Spleen (tissue), 7 donors: Measurements from ENCODE around the gene MAP7D1.

Experiments used
- POLR2AphosphoS5 ChIP-seq, 3 donors: sonication (generic); formaldehyde crosslinking; IDR thresholded peaks; one replicate each; pipeline ENCODE4 v1.5.1; 2017; ENCODE audit warnings: antibody characterized with exemption in 3 of 3
- TF ChIP-seq, protein P1 (sequence below), 11 experiments: fragments of 200-600 bp in 7 of 11; fragments of 450-650 bp in 4 of 11; sonication (generic) in 4 of 11; IDR thresholded peaks in 8 of 11; conservative IDR thresholded peaks in 3 of 11; 1 replicate in 7 of 11; 2 replicates in 4 of 11; pipeline versions ENCODE4 v1.4.0 to v1.8.0; 2016 to 2021; ENCODE audit warnings: antibody characterized with exemption in 11 of 11, inconsistent platforms in 4 of 11, mild to moderate bottlenecking in 1 of 11
- donor health status: DM: no; HTN: no; CAD: no; lungs with moderate emphysema.
- donor health status: DM: no; HTN: no; CAD: no.
- donor health status: DM: no; HTN: no; CAD: no.

DNA sequence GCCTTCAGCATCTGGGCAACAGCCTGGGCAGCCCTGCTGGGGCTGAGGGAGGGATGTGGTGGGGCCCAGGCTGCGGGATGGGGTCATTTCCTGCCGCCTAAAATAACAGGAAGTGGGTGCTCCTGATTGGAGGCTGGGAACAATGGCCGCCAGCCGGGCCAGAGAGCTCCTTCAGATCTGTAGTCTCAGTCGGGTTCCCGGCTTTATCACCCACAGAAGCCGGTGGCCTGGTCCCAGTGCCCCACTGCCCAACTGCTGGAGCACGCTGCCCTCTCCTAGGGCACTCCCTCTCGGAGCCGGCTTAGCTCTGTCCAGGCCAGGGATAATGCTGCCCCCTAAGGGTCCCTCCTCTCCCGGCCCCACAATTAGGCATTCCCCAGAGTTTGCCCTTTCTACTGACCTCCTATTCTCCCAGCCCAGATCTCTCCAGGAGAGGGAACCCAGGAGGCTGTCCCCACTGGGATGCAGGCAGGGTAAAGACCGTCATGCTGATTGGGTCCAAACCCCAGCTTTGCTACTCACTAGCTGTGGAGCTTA lies 5.1 kb downstream of the MAP7D1 start:
- TF ChIP-seq, protein P1, sequence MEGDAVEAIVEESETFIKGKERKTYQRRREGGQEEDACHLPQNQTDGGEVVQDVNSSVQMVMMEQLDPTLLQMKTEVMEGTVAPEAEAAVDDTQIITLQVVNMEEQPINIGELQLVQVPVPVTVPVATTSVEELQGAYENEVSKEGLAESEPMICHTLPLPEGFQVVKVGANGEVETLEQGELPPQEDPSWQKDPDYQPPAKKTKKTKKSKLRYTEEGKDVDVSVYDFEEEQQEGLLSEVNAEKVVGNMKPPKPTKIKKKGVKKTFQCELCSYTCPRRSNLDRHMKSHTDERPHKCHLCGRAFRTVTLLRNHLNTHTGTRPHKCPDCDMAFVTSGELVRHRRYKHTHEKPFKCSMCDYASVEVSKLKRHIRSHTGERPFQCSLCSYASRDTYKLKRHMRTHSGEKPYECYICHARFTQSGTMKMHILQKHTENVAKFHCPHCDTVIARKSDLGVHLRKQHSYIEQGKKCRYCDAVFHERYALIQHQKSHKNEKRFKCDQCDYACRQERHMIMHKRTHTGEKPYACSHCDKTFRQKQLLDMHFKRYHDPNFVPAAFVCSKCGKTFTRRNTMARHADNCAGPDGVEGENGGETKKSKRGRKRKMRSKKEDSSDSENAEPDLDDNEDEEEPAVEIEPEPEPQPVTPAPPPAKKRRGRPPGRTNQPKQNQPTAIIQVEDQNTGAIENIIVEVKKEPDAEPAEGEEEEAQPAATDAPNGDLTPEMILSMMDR (IDR thresholded peaks at IDR 0.05 in 8 of 11, conservative IDR thresholded peaks at IDR 0.05 in 3 of 11) = peak in 4 of 11 experiments; percentile 10 to 36 (median 24)
- peak; percentile 83 to 85 (median 84) for TF ChIP-seq POLR2AphosphoS5 (IDR thresholded peaks at IDR 0.05)
